ENCODE measurements around the gene EEFSEC.

EEFSEC gene

GRCh38 chr3:128241741-128242140 is 88.5 kb downstream of the EEFSEC start:
- Histone ChIP-seq H3K4me1 (ENCODE audit: control insufficient read depth, low read depth, low read length) (no peaks in the 10 kb centered on the region), H3K27me3 (ENCODE audit: control insufficient read depth, insufficient read depth, low read length) (no peaks in the 10 kb centered on the region), H3K36me3 (ENCODE audit: control insufficient read depth, low read depth, low read length) (no peaks in the 10 kb centered on the region), H3K27ac (ENCODE audit: low read length) (no peak overlapping the region), H3K4me3 (ENCODE audit: low read length) (no peak overlapping the region), H3K9ac (ENCODE audit: low read length) (no peak overlapping the region), H3K9me3 (ENCODE audit: control insufficient read depth, low read depth, low read length) (no peaks in the 10 kb centered on the region)

- H3K4me3 ChIP-seq (ENCODE audit: low read length): no peak overlapping the region
- no peaks in the 10 kb centered on the region for H3K4me1 ChIP-seq (ENCODE audit: control insufficient read depth, low read depth, low read length)
- H3K9me3 ChIP-seq (ENCODE audit: control insufficient read depth, low read depth, low read length): no peaks in the 10 kb centered on the region
- H3K27ac ChIP-seq (ENCODE audit: low read length): no peak overlapping the region
- H3K27me3 ChIP-seq (ENCODE audit: control insufficient read depth, insufficient read depth, low read length): no peaks in the 10 kb centered on the region
- H3K36me3 ChIP-seq (ENCODE audit: control insufficient read depth, low read depth, low read length): no peaks in the 10 kb centered on the region
- no peak overlapping the region for H3K9ac ChIP-seq (ENCODE audit: low read length)
Observed at GRCh38 chr3:128242818-128243601, 89.7 kb downstream of the EEFSEC start.

- H3K27ac ChIP-seq (ENCODE audit: low read length): no peak overlapping the region
- H3K9ac ChIP-seq (ENCODE audit: low read length): no peak overlapping the region
- H3K27me3 ChIP-seq (ENCODE audit: control insufficient read depth, insufficient read depth, low read length): no peaks in the 10 kb centered on the region
- H3K4me1 ChIP-seq (ENCODE audit: control insufficient read depth, low read depth, low read length): no peaks in the 10 kb centered on the region
- H3K9me3 ChIP-seq (ENCODE audit: control insufficient read depth, low read depth, low read length): no peaks in the 10 kb centered on the region
- no peak overlapping the region for H3K4me3 ChIP-seq (ENCODE audit: low read length)
- no peaks in the 10 kb centered on the region for H3K36me3 ChIP-seq (ENCODE audit: control insufficient read depth, low read depth, low read length)
Observed at GRCh38 chr3:128243602-128244504, 90.6 kb downstream of the EEFSEC start.

DNA sequence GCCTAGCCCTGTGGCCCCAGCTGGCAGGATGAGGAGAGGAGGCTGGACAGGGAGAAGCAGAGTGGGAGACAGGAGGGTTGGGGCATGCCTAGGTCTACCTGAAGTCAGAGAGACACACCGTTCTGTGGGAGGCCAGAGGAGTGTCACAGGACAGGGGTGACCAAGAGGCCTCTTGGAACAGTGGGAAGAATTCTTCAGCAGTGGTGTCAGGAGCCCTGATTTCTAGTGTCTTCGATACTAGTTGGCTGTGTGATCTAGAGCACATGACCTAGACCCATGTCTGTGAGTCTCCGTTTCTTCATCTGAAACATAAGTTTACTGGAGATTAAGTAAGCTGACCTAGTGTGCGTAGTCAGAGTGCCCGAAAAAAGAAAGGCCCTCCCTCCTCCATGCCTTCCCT is 92.2 kb downstream of the EEFSEC start:
- no peaks in the 10 kb centered on the region for H3K36me3 ChIP-seq (ENCODE audit: control insufficient read depth, low read depth, low read length)
- no peaks in the 10 kb centered on the region for H3K9me3 ChIP-seq (ENCODE audit: control insufficient read depth, low read depth, low read length)
- H3K4me3 ChIP-seq (ENCODE audit: low read length): no peak overlapping the region
- H3K27me3 ChIP-seq (ENCODE audit: control insufficient read depth, insufficient read depth, low read length): no peaks in the 10 kb centered on the region
- H3K9ac ChIP-seq (ENCODE audit: low read length): no peak overlapping the region
- no peak overlapping the region for H3K27ac ChIP-seq (ENCODE audit: low read length)
- H3K4me1 ChIP-seq (ENCODE audit: control insufficient read depth, low read depth, low read length): no peaks in the 10 kb centered on the region

GRCh38 chr3:128247666-128248409 is 94.6 kb downstream of the EEFSEC start:
- Histone ChIP-seq H3K4me1 (ENCODE audit: control insufficient read depth, low read depth, low read length) (peaks cover 7% of the 10 kb centered on the region), H3K9ac (ENCODE audit: low read length) (no peak overlapping the region), H3K27ac (ENCODE audit: low read length) (no peak overlapping the region), H3K4me3 (ENCODE audit: low read length) (no peak overlapping the region), H3K27me3 (ENCODE audit: control insufficient read depth, insufficient read depth, low read length) (no peaks in the 10 kb centered on the region), H3K36me3 (ENCODE audit: control insufficient read depth, low read depth, low read length) (no peaks in the 10 kb centered on the region), H3K9me3 (ENCODE audit: control insufficient read depth, low read depth, low read length) (no peaks in the 10 kb centered on the region)

DNA sequence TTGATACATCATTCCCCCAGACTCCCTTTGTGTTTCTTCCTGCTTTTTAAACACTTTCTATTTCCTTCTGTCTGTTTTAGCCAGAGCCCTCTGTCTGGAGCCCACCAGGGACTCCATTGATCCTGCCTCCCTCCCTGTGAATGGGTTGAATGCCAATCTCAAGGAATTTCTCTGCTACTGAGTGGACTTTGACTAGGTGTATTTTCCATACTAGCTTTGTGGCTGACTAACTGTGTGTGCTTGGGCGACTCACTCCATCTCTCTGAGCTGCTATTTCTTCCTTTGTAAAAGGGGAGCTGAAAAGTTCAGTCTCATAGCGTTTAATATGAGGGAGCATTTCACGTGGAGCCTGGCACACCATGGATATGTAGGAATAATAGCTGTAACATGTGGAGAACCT is 98.8 kb downstream of the EEFSEC start:
- H3K9ac ChIP-seq (ENCODE audit: low read length): no peak overlapping the region
- no peaks in the 10 kb centered on the region for H3K36me3 ChIP-seq (ENCODE audit: control insufficient read depth, low read depth, low read length)
- no peaks in the 10 kb centered on the region for H3K9me3 ChIP-seq (ENCODE audit: control insufficient read depth, low read depth, low read length)
- no peak overlapping the region for H3K4me3 ChIP-seq (ENCODE audit: low read length)
- no peaks in the 10 kb centered on the region for H3K27me3 ChIP-seq (ENCODE audit: control insufficient read depth, insufficient read depth, low read length)
- no peak overlapping the region for H3K27ac ChIP-seq (ENCODE audit: low read length)
- peaks cover 7% of the 10 kb centered on the region for H3K4me1 ChIP-seq (ENCODE audit: control insufficient read depth, low read depth, low read length)

GRCh38 chr3:128253150-128253549 is 99.9 kb downstream of the EEFSEC start:
- Histone ChIP-seq H3K9ac (ENCODE audit: low read length) (no peak overlapping the region), H3K9me3 (ENCODE audit: control insufficient read depth, low read depth, low read length) (no peaks in the 10 kb centered on the region), H3K27ac (ENCODE audit: low read length) (no peak overlapping the region), H3K27me3 (ENCODE audit: control insufficient read depth, insufficient read depth, low read length) (no peaks in the 10 kb centered on the region), H3K36me3 (ENCODE audit: control insufficient read depth, low read depth, low read length) (no peaks in the 10 kb centered on the region), H3K4me3 (ENCODE audit: low read length) (no peak overlapping the region), H3K4me1 (ENCODE audit: control insufficient read depth, low read depth, low read length) (peaks cover 7% of the 10 kb centered on the region)

DNA sequence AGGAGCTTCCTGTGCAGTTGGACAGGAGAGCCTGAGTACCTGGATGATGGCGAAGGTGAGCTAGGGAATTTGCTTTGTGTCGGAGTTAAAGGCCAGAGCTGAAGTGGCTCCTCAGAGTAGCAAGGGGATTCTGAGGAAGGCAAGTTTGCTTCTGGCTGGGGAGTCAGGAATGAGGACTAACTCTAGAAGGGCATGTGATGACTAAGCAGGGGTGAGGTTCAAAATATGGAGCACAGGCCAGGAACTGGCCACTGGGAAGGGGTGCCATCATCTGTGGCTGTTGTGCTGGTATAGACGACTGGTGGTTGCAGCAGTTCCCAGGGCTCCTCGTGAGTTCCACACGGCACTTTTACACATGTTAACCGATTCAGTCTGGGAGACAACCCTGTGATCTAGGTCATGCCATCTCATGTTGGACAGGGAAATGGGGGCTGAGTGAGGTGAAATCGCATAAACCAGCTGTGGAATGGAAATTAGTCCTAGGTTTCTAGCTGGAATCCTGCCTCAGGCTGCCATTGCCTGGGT is 100.8 kb downstream of the EEFSEC start:
- Histone ChIP-seq H3K4me3 (ENCODE audit: low read length) (no peak overlapping the region), H3K27ac (ENCODE audit: low read length) (no peak overlapping the region), H3K9me3 (ENCODE audit: control insufficient read depth, low read depth, low read length) (no peaks in the 10 kb centered on the region), H3K27me3 (ENCODE audit: control insufficient read depth, insufficient read depth, low read length) (no peaks in the 10 kb centered on the region), H3K36me3 (ENCODE audit: control insufficient read depth, low read depth, low read length) (no peaks in the 10 kb centered on the region), H3K9ac (ENCODE audit: low read length) (no peak overlapping the region), H3K4me1 (ENCODE audit: control insufficient read depth, low read depth, low read length) (peaks cover 7% of the 10 kb centered on the region)

GRCh38 chr3:128254967-128255366 is 101.7 kb downstream of the EEFSEC start:
- H3K4me1 ChIP-seq (ENCODE audit: control insufficient read depth, low read depth, low read length): peaks cover 7% of the 10 kb centered on the region
- H3K9me3 ChIP-seq (ENCODE audit: control insufficient read depth, low read depth, low read length): peaks cover 3% of the 10 kb centered on the region
- H3K4me3 ChIP-seq (ENCODE audit: low read length): no peak overlapping the region
- H3K27ac ChIP-seq (ENCODE audit: low read length): no peak overlapping the region
- H3K9ac ChIP-seq (ENCODE audit: low read length): no peak overlapping the region
- no peaks in the 10 kb centered on the region for H3K36me3 ChIP-seq (ENCODE audit: control insufficient read depth, low read depth, low read length)
- no peaks in the 10 kb centered on the region for H3K27me3 ChIP-seq (ENCODE audit: control insufficient read depth, insufficient read depth, low read length)

GRCh38 chr3:128256131-128256530 is 102.8 kb downstream of the EEFSEC start:
- Histone ChIP-seq H3K9me3 (ENCODE audit: control insufficient read depth, low read depth, low read length) (peaks cover 3% of the 10 kb centered on the region), H3K36me3 (ENCODE audit: control insufficient read depth, low read depth, low read length) (no peaks in the 10 kb centered on the region), H3K27ac (ENCODE audit: low read length) (no peak overlapping the region), H3K4me3 (ENCODE audit: low read length) (no peak overlapping the region), H3K9ac (ENCODE audit: low read length) (no peak overlapping the region), H3K4me1 (ENCODE audit: control insufficient read depth, low read depth, low read length) (peaks cover 7% of the 10 kb centered on the region), H3K27me3 (ENCODE audit: control insufficient read depth, insufficient read depth, low read length) (no peaks in the 10 kb centered on the region)

- Histone ChIP-seq H3K9ac (ENCODE audit: low read length) (no peak overlapping the region), H3K27me3 (ENCODE audit: control insufficient read depth, insufficient read depth, low read length) (no peaks in the 10 kb centered on the region), H3K36me3 (ENCODE audit: control insufficient read depth, low read depth, low read length) (no peaks in the 10 kb centered on the region), H3K4me3 (ENCODE audit: low read length) (no peak overlapping the region), H3K9me3 (ENCODE audit: control insufficient read depth, low read depth, low read length) (peaks cover 3% of the 10 kb centered on the region), H3K4me1 (ENCODE audit: control insufficient read depth, low read depth, low read length) (no peaks in the 10 kb centered on the region), H3K27ac (ENCODE audit: low read length) (no peak overlapping the region)
Observed at GRCh38 chr3:128257632-128258031, 104.4 kb downstream of the EEFSEC start.

Data from iPS-18a (cell line).